Measurements from ENCODE around the gene CEP250.
A peak's percentile ranks its signal among the peaks of the same experiment; 100 is the strongest.
"Not testable (repeated sequence)": the region's sequence is repeated elsewhere in the genome, so short reads cannot be mapped to it uniquely, and the experiment has no call there.

CEP250 gene, protein sequence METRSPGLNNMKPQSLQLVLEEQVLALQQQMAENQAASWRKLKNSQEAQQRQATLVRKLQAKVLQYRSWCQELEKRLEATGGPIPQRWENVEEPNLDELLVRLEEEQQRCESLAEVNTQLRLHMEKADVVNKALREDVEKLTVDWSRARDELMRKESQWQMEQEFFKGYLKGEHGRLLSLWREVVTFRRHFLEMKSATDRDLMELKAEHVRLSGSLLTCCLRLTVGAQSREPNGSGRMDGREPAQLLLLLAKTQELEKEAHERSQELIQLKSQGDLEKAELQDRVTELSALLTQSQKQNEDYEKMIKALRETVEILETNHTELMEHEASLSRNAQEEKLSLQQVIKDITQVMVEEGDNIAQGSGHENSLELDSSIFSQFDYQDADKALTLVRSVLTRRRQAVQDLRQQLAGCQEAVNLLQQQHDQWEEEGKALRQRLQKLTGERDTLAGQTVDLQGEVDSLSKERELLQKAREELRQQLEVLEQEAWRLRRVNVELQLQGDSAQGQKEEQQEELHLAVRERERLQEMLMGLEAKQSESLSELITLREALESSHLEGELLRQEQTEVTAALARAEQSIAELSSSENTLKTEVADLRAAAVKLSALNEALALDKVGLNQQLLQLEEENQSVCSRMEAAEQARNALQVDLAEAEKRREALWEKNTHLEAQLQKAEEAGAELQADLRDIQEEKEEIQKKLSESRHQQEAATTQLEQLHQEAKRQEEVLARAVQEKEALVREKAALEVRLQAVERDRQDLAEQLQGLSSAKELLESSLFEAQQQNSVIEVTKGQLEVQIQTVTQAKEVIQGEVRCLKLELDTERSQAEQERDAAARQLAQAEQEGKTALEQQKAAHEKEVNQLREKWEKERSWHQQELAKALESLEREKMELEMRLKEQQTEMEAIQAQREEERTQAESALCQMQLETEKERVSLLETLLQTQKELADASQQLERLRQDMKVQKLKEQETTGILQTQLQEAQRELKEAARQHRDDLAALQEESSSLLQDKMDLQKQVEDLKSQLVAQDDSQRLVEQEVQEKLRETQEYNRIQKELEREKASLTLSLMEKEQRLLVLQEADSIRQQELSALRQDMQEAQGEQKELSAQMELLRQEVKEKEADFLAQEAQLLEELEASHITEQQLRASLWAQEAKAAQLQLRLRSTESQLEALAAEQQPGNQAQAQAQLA (N-terminal part only)

DNA sequence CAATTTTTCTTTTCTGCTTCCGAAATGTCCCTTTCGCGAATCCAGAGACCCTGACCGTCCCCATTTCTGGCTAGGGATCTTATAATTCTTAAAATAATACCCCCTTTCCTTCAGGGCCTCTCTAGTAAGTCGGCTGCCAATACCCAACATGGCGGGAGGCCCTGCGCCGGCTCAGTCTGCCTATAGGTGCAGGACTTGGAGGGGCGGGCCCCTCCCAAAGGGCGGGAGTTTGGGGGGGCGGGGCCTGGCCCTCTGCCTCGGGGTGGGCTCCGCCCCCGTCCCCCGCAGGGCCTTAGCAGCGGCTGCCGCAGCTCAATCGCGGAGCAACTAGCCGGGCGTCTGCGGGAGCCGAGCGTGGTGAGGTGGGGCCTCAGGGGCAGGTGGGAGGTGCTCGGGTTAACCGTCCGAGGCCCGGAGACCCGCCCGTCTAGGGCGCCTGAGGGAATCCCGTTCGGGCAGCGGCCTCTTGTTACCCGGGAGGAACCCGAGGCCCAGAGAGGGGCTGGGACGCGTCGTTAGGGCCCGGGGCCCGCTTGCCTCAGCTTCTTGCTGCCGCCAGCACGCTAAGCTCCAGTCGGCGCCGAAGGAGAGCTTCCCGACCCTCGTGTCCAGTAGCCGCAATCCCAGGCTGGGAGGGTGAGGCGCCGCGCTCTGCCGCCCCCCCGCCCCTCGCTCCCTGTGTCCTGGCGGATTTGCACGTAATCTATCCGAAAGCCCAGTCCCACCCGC lies at the start of gene CEP250:
Gene CEP250 (plus strand): TSS at position 718 of the 729 bp plus-strand sequence. CDS start 6,770 bp downstream, outside the sequence.
- DNase-seq (ENCODE audit: low read depth) = peak; percentile 62

DNA sequence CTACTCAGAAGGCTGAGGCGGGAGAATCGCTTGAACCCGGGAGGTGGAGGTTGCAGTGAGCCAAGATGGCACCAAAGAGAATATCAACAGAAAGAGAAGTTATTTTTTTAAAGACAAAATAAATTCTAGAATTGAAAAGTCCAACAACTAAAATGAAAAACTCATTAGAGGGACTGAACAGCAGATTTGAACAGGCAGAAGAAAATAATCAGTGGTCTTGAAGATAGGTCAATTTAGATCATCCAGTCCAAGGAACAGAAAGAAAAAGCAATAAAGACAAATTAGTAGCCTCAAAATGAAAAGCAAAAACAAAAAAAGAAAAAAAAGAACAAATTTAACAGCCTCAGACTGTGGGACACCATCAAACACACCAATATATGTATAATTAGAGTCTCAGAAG lies 49.6 kb upstream of the CEP250 start:
- DNase-seq (ENCODE audit: low read depth) = no peak

DNA sequence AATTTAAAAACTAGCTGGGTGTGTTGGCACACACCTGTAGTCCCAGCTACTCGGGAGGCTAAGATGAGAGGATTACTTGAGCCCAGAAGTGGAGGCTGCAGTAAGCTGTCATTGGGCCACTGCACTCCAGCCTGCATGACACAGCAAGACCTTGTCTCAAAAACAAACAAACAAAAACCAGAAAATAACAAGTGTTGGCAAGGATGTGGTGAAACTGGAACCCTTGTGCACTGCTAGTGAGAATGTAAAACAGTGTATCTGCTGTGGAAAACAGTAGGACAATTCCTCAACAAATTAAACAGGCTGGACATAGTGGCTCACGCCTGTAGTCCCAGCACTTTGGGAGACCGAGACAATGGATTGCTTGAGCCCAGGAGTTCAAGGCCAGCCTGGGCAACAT lies 47.1 kb upstream of the CEP250 start:
- no peak for DNase-seq (ENCODE audit: low read depth)

DNA sequence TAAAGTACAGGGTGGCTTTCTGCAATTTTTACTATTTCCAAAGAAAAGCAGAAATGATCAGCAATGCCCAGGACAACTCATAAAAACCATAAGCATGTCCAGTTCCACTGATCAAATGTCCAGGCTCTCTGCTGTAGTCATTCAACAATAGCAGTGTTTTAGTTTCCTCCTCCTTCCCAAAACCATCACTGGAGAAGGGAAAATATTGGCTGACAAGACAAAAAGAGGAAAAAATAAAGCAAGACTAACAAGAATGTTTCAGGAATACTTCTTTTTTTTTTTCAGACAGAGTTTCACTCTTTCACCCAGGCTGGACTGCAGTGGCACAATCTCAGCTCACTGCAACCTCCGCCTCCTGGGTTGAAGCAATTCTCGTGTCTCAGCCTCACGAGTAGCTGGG lies 45.9 kb upstream of the CEP250 start:
- no peak for DNase-seq (ENCODE audit: low read depth)

DNA sequence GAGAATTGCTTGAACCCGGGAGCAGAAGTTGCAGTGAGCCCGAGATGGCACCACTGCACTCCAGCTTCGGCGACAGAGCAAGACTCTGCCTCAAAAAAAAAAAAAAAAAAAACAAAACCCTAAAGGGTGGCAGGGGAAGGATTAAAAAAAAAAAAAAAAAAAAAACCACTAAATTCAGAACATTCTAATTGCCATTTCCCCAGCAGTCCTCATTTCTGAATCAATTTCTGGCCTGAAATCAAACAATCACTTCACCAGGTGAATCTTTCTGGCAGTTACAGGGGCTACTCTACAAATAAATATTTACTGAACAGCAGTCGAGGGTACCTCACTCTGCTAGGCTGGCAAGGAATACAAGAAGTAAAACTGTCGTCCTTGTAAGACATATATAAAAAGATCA lies 44.8 kb upstream of the CEP250 start:
- DNase-seq (ENCODE audit: low read depth) = no peak

DNA sequence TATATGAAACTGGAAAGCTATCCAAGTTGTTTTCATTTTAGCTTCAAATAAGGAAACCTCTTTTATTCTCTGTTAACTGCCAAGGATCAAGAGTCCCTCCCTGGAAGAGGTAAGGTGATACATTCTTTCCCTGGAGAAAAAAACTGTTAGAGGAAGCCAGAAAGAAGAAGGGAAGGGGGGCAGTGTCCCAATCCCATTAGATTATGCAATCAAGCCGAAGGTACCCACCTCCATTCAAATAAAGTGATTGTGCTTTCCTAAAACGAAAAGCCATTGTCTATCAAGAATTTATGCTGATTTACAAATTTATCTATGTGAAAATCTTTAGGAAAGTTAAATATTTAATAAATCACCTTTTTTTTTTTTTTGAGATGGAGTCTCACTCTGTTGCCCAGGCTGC lies 34.1 kb upstream of the CEP250 start:
- DNase-seq (ENCODE audit: low read depth) = no peak

DNA sequence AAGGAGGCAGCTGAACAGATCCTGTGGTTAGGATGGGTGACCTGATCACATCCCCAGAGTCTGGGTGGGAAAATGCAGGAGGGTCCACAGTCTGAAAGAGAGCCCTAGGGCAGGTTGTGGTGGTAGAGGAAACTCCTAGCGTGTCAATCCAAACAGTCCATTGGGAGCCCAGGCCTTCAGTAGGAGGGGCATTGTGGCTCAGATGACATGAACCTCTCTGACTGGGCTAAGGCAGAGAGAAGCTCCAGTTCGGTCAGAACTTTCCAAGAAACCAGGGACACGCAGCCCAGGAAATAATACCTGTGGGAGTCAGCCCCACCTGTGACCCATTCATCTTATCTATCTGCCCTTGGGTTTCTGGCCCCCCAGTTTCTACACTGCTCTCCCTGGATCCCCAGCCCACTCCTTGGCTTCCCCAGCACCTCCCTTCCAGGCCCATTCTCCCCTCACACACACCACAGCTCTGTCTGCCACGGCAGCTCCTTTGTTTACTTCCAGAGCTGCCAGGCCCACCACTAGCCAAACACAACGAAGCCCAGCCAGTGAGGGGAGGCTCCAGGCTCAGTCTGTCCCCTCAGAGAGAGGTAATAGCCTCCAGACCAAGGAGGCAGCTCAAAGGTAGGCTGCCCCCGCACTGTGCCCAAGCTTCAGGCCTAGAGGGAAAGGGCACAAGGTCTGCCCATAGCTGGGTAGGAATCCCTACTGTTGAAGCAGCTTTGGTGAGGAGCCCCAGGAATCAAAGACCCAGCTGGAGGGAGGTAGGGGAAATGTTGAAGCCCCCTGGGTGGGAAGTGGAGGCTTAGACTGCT lies 23.6 kb upstream of the CEP250 start:
- DNase-seq (ENCODE audit: low read depth) = no peak

DNA sequence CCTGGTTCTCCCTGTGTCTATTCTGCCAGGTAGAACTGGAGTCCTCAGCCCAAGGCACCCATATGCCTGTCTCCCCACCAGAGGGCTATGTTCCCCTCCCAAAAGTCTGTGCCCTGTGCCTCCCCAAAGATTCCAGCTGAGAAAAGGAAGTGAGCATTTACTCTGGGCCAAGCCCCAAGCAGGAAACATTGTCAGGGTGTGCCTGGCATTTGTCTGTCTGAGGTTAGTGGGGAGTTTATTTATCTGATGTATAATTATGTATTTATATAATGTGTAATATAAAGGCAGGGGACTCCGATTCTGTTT lies 23.0 kb upstream of the CEP250 start:
- no peak for DNase-seq (ENCODE audit: low read depth)

DNA sequence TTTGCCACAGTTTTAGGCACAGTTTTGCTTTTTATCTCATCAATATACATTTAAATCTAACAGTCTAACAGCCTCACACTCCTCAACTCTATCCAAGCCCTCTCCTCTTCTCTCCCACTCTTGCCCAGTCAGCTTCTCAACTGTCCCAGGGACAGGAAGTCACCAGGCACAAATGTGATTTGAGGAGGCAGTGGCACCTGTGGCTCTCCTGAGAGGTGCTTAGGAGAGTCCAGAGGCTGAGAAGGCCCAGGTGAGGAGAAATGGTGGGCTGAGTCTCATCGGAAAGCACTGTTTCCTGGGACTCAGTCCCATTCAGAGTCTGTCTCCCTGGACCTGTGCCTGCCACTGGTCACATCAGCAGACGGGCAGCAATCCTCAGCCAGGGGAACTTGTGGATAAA lies 22.1 kb upstream of the CEP250 start:
- no peak for DNase-seq (ENCODE audit: low read depth)

DNA sequence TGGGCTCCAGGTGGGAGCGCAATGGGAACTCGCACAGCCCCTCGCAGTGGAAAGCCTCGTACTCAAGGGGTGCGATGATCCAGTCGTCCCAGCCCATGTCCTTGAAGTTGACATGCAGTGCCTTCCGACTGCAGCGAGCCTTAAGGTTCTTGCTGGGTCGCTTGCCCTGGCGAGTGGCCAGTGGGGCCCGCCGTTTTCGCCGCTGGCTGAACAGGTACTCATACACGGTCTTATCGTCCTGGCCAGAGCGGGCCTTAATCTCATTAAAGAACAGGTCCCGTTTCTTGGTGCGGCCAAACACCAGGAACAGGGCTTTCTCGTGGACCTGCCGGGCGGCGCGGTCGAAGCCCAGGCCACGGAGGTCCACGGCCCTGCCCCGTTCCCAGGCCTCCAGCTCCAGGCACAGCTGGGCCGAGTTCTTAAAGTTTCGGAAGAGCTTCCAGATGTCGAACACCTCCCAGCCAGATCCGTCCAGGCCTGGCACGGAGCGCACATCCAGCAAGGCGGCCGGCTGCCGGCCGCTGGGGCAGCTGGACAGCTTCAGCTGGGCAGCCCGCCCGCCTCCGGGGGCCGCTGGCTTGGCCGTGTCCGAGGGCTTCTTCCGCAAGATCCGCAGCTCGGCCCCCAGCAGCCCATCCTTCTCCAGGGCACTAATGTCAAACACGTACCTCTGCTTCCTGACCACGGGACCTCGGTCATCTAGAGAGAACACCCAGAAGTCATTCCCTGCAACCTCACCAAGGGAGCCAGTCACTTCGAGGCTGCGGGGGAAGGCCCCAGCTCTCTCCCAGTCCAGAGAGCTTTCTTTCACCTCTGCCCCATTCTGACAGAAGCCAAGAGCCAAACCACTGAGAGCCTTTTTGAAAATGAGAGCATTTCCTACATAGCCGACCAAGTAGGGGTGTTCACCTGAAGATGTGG lies 21.1 kb upstream of the CEP250 start:
- DNase-seq (ENCODE audit: low read depth) = no peak

DNA sequence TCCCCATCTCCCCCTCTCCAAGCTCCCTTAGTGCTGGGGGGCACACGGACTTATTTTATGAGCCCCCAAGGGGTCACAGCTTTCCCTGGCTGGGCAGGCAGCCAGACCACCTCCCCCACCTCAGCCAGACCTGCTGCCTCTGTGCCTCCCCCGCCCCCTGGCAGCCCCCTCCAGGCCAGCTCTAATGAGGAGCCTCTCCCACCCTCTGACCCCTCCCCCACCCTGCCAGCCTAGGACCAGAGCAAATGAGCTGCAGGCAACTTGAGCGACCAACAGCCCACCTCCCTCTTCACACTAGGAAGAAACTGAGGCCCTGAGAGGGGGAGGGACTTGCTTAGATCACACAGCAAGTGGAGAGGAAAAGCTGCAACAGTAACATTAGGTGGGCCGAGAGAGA lies 19.2 kb upstream of the CEP250 start:
- no peak for DNase-seq (ENCODE audit: low read depth)

DNA sequence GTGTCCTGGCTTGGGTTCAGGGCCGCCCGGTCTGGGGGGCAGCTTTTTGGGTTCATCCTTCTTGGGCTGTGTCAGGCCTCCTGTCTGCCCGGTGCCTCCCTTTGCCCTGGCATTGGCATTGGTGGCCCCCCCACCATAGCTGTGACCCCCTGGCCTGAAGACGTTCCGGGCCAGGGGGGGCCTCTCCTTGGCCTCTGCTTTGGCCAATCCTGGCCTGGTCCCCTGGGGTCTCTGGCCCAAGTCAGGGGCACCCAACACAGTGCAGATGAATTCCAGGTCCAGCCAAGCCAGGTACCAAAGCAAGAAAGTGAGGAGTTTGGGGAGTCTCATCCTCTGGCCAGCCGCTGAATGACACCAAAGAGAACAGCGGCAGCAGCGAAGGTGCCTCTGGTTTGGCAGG lies 17.8 kb upstream of the CEP250 start:
- DNase-seq (ENCODE audit: low read depth) = no peak

DNA sequence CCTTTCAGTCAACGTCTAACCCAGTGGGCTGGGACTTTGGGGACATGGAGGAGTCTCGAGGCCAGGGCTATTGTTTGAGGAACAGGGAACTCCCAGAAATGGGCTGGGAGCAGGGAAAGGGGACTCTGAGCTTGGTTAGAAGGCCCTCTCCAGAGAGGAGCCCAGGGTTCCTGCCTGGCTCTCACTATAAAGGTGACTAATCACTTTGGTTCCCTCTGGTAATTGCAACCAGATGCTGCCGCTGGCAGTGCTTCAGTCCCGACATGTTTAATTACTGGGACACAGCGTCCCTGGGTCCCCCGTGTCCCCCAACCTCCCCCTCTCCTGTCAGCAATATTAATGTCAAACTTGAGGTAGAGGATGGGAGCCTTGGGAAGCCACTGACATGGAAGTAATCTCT lies 12.4 kb upstream of the CEP250 start:
- DNase-seq (ENCODE audit: low read depth) = peak; percentile 75

DNA sequence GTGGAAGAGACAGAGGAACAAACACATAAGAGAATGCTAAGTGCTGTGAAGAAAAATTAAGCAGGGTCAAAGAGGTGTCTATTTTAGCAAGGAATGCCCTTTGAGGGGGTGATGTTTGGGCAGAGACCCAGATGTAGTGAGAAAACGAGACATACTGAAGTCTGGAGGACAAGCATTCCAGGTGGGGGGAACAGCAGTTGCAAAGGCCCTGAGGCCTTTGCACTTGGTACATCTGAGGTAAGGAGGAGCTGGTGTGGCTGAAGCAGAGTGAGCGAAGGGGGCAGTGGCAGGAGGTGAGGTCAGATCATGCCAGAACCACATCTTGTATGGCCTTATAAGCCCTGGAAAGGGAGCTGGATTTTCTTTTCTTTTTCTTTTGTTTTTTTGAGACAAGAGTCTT lies 11.2 kb upstream of the CEP250 start:
- DNase-seq (ENCODE audit: low read depth) = no peak

DNA sequence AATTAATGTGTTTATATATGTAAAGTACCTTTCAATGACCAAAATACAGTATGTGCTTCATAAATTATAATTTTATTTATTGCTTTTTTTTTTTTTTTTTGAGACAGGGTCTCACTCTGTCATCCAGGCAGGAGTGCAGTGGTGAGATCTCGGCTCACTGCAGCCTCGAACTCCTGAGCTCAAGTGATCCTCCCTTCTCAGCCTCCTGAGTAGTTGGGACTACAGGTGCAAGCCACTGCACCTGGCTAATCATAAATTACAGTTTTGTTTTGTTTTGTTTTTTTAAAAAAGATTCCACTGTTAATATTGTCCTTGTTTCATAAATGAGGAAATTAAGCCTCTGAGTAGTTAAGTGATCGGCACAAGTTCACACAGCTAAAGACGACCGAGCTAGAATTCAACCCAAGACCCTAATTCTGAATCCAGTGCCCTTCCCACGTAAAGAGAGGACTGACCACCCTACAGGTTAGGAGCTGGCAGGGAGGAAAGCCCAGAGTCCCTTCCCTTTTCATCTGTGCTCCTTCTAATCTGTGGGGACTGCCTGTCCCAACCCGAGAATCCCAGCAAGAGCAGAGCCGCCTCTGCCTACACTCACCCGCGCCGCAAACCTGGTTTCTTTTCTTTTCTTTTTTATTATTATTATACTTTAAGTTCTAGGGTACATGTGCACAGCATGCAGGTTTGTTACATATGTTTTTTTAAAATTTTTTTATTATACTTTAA lies 8.9 kb upstream of the CEP250 start:
- no peak for DNase-seq (ENCODE audit: low read depth)

DNA sequence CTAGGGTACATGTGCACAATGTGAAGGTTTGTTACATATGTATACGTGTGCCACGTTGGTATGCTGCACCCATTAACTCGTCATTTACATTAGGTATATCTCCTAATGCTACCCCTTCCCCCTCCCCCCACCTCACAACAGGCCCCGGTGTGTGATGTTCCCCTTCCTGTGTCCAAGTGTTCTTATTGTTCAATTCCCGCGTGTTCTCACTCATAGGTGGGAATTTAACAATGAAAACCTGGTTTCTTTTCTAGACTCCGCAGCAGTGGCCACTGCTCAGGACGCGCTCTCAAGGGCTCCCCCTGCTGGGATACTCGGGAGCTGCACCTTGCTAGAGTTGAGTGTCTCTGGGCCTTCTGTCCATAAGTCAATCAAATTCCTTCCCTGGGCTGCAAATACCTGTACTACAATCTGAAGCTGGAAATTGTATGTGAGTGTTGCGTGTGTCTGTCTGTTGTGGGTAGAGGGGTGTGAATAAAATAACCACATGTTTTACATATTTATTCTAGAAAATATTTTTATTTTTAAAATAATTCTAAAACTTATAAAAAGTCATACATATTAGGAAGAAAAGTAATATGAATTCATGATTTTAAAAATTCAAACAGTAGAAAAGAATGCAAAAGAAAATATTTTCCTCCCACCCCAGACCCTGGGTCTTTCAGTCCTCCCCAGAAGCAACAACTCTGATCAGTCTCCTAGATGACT lies 8.2 kb upstream of the CEP250 start:
- peak; percentile 21 for DNase-seq (ENCODE audit: low read depth)

DNA sequence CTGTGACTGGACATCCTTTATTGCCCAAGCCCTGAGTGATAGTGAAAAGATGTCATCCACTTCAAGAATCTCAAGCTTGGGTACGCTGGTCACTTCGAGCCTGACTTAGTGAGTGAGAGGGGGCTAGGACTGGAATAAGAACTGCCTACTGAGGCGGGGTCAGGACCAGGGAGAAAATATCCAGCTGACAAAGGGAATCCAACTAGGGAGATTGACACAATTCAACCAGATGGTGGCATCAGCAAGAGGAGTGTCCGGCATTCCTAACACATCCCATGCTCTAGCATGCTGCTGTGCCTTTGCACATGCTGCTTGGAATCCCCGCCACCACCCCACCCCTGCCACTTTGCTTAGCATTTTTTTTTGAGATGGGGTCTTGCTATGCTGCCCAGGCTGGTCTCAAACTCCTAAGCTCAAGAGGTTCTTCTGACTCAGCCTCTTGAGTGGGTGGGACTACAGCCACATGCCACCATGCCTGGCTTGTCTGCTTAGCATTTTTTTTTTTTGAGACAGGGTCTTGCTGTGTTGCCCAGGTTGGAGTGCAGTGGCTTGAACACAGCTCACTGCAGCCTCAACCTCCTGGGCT lies 6.5 kb upstream of the CEP250 start:
- no peak for DNase-seq (ENCODE audit: low read depth)

DNA sequence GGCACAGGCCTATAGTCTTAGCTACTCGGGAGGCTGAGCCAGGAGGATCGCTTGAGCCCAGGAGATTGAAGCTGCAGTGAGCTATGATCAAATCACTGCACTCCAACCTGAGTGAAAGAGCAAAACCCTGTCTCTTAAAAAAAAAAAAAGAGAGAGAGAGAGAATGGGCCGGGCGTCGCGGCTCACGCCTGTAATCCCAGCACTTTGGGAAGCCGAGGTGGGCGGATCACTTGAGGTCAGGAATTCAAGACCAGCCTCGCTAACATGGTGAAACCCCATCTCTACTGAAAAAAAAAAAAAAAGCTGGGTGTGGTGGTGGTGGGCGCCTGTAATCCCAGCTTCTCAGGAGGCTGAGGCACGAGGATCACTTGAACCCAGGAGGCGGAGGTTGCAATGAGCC lies 5.5 kb upstream of the CEP250 start:
- DNase-seq (ENCODE audit: low read depth) = not testable (repeated sequence)

Measured in GM04503 (cell line).